GM12878 (cell line): ENCODE results near the gene MTA3. TPM values are rescaled to one million over a fixed set of nuclear protein-coding genes. Genes with fewer than 3 reads are reported as not detected.

ENCODE experiments used
- ATAC-seq: fragments of 200-7000 bp; cut with Tn5 transposase; 3 replicates; pipeline ENCODE4 v1.9.1; 2020; ENCODE audit warnings: mild to moderate bottlenecking, moderate library complexity
- BruUV-seq: library from RNA; stranded (reverse); fragments of 400-500 nt; replicated peaks from 2 replicates; lab custom pipeline; 2021; lab: Mats Ljungman, UMichigan
- CTCF ChIA-PET: fragments of 300-600 bp; sonication (Branson Sonifier 250); formaldehyde crosslinking; extraction: SDS; loops from one replicate; lab custom pipeline; 2021; ENCODE audit warnings: inconsistent platforms; lab: Yijun Ruan, JAX
- POLR2A ChIA-PET: fragments of 350-600 bp; formaldehyde crosslinking; extraction: SDS; loops from one replicate; lab custom pipeline; 2021; ENCODE audit warnings: inconsistent platforms; lab: Charles Lee
- RAD21 ChIA-PET: fragments of 300-600 bp; sonication (Branson Sonifier 250); formaldehyde crosslinking; loops from one replicate; lab custom pipeline; 2023; ENCODE audit warnings: antibody characterized with exemption; ENCODE audit not compliant: unreplicated experiment; lab: Charles Lee
- SMC1A ChIA-PET: fragments of 300-600 bp; sonication (Branson Sonifier 250); formaldehyde crosslinking; loops from one replicate; lab custom pipeline; 2023; ENCODE audit not compliant: unreplicated experiment, uncharacterized antibody; lab: Charles Lee
- DNase-seq: peaks from one replicate; pipeline ENCODE4 v3.0.0-alpha.2; 2011; ENCODE audit warnings: low read depth, low spot score
- FAIRE-seq: peaks from 3 replicates; lab custom pipeline; 2011; peaks lifted over from hg19 to GRCh38; lab: Jason Lieb, UNC
- H2AFZ ChIP-seq: 2 replicates; pipeline ENCODE4 v1.6.0; 2011; ENCODE audit warnings: low read depth, low read length, control low read depth; ENCODE audit not compliant: control insufficient read depth
- H3K27ac ChIP-seq: 2 replicates; pipeline ENCODE4 v1.5.1; 2011; ENCODE audit warnings: control low read depth; ENCODE audit not compliant: control insufficient read depth, insufficient read depth
- H3K27me3 ChIP-seq, 2 experiments: replicated peaks in 1 of 2; 2 replicates each; pipeline versions ENCODE4 v1.6.0 to v1.6.1; 2011; ENCODE audit warnings: low read length in 1 of 2; ENCODE audit not compliant: control insufficient read depth in 2 of 2, insufficient read depth in 2 of 2
- H3K36me3 ChIP-seq, 2 experiments: 2 replicates each; pipeline ENCODE4 v1.5.1; 2011; ENCODE audit warnings: low read length in 1 of 2; ENCODE audit not compliant: control insufficient read depth in 2 of 2, insufficient read depth in 2 of 2
- H3K4me1 ChIP-seq: 2 replicates; pipeline ENCODE4 v1.6.1; 2011; ENCODE audit warnings: mild to moderate bottlenecking, low read length, moderate library complexity, mixed read lengths; ENCODE audit not compliant: control insufficient read depth, insufficient read depth
- H3K4me2 ChIP-seq: 2 replicates; pipeline ENCODE4 v1.6.0; 2011; ENCODE audit warnings: control low read depth; ENCODE audit not compliant: control insufficient read depth, insufficient read depth
- H3K4me3 ChIP-seq: fragments of 200-600 bp; sonication (generic); 2 replicates; pipeline ENCODE4 v1.5.1; 2016
- H3K79me2 ChIP-seq: 2 replicates; pipeline ENCODE4 v1.6.0; 2011; ENCODE audit warnings: low read length; ENCODE audit not compliant: control insufficient read depth, insufficient read depth
- H3K9ac ChIP-seq: 2 replicates; pipeline ENCODE4 v1.8.0; 2011; ENCODE audit warnings: low read length, control low read depth, mixed read lengths; ENCODE audit not compliant: control insufficient read depth, insufficient read depth
- H3K9me3 ChIP-seq: replicated peaks from 3 replicates; pipeline ENCODE4 v1.5.1; 2011; ENCODE audit warnings: mild to moderate bottlenecking, low read length; ENCODE audit not compliant: control insufficient read depth, insufficient read depth
- H4K20me1 ChIP-seq: 2 replicates; pipeline ENCODE4 v1.6.0; 2011; ENCODE audit not compliant: control insufficient read depth, insufficient read depth
- HCFC1 ChIP-seq: fragments of 150-350 bp; IDR thresholded peaks from 2 replicates; pipeline ENCODE4 v1.6.1; 2014; ENCODE audit warnings: low read length
- IKZF2 ChIP-seq, 2 experiments: fragments of 450-650 bp; IDR thresholded peaks; 2 replicates each; pipeline ENCODE4 v1.6.1; 2017; ENCODE audit warnings: mild to moderate bottlenecking in 2 of 2, moderate library complexity in 2 of 2
- PML ChIP-seq: IDR thresholded peaks from 2 replicates; pipeline ENCODE4 v1.6.1; 2012; ENCODE audit warnings: low read length, inconsistent platforms
- TCF3 ChIP-seq: IDR thresholded peaks from 2 replicates; pipeline ENCODE4 v1.6.1; 2012; ENCODE audit warnings: low read depth, mild to moderate bottlenecking, low read length, borderline replicate concordance; ENCODE audit not compliant: insufficient read depth
- ZSCAN29 ChIP-seq: fragments of 450-650 bp; IDR thresholded peaks from 2 replicates; pipeline ENCODE4 v1.6.1; 2017; ENCODE audit warnings: mild to moderate bottlenecking, moderate library complexity
- WGBS: methylation state at CpG from one replicate; pipeline ENCODE4 v1.1.6; 2016; ENCODE audit warnings: low lambda C conversion rate; ENCODE audit not compliant: insufficient replicate concordance, insufficient coverage; ENCODE audit errors: missing lambda C conversion rate; 5-methylcytosine and 5-hydroxymethylcytosine counted together
- in situ Hi-C: fragments of 300-500 bp; cut with MboI; formaldehyde crosslinking; loops from 9 replicates; pipeline ENCODE4 v1.14.3; 2018; ENCODE audit warnings: mixed read lengths
- intact Hi-C: fragments of 100-400 bp; cut with micrococcal nuclease; formaldehyde crosslinking; loops from one replicate; pipeline ENCODE4 v1.14.2; 2022; ENCODE audit not compliant: unreplicated experiment
- polyA plus RNA-seq, 11 experiments: library from polyadenylated mRNA; depleted of rRNA in 4 of 11; unstranded in 6 of 11; stranded (reverse) in 5 of 11; fragments of >200 nt; fragmentation: Nextera tagmentation in 4 of 11; fragmentation: Illumina TruSeq in 1 of 11; extraction: Ambion mirVana in 4 of 11; extraction: Trizol in 1 of 11; gene quantifications; 1 replicate in 1 of 11; 2 replicates in 10 of 11; pipeline versions ENCODE4 v1.2.1 to v1.2.3, GENCODE V29; 2011 to 2016; ENCODE audit warnings: inconsistent platforms in 2 of 11, missing spikeins in 2 of 11, low read depth in 1 of 11
- total RNA-seq, 4 experiments: library from RNA; depleted of rRNA in 3 of 4; stranded (reverse); fragments of >200 nt in 3 of 4; fragmentation: Illumina TruSeq in 1 of 4; extraction: Trizol in 1 of 4; gene quantifications; 2 replicates each; pipeline versions ENCODE4 v1.2.1 to v1.2.3, GENCODE V29; 2013 to 2021
- TF ChIP-seq, protein P1 (sequence below): fragments of 450-650 bp; IDR thresholded peaks from 2 replicates; pipeline ENCODE4 v1.6.1; 2017; ENCODE audit warnings: mild to moderate bottlenecking, moderate library complexity
- TF ChIP-seq, protein P2 (sequence below): IDR thresholded peaks from 2 replicates; pipeline ENCODE4 v1.6.1; 2011; ENCODE audit warnings: borderline replicate concordance, low read depth, mild to moderate bottlenecking, moderate library complexity, mixed read lengths, low read length; ENCODE audit not compliant: insufficient read depth; ENCODE audit errors: extremely low read length
- TF ChIP-seq, protein P3 (sequence below), 3 experiments: IDR thresholded peaks in 2 of 3; conservative IDR thresholded peaks in 1 of 3; 2 replicates each; pipeline ENCODE4 v1.5.1; 2011; ENCODE audit warnings: low read depth in 3 of 3, low read length in 3 of 3, mild to moderate bottlenecking in 3 of 3, control low read depth in 2 of 3, moderate library complexity in 2 of 3, inconsistent platforms in 1 of 3, mixed read lengths in 1 of 3; ENCODE audit not compliant: control insufficient read depth in 2 of 3, insufficient read depth in 1 of 3; ENCODE audit errors: extremely low read depth in 1 of 3

MTA3 gene
- total and polyA plus RNA-seq, 10 of the 15 experiments (the other 5 are each of a cell fraction or from before 2014, with no cell fraction given): 17.6 to 45.5 (median 26.5) TPM

DNA sequence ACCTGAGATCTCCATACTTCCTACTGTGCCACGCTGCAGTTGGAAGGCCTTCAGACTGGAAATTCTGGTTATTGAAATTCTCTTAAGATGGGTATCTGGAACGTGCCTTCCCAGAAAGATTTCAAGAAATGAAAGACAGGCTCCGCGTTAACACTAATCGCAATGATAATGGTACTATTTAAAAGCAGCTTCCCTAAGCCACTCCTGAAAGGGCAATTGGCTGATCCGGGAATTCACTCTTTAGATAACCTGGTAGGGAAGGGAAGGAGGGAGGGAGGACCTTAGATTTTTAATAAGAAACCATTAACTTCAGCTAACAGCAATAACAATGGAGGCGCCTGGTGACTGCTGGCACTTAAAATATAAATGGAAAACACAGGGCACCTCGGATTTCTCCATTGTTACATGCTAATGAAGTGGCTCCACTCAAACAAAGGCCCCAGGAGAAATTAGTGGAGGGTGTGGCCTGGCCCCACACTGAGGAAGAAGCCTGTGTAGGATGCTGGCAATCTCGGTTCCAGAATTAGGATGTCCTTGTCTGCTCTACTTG lies 22.5 kb upstream of the MTA3 start:
- Histone ChIP-seq H3K27me3 (no peaks in the 10 kb centered on the region), H3K36me3 (no peaks in the 10 kb centered on the region), H4K20me1 (no peaks in the 10 kb centered on the region), H3K4me2 (no peak overlapping the region), H3K27ac (no peak overlapping the region), H3K4me1 (peaks cover 5% of the 10 kb centered on the region; the same call in 1 of the 2 replicates), H3K9ac (no peak overlapping the region), H3K9me3 (no peaks in the 10 kb centered on the region; the same call in 2 of the 3 replicates), H3K79me2 (no peaks in the 10 kb centered on the region), H2AFZ (no peak overlapping the region), H3K4me3 (no peak overlapping the region)
- 85% methylated on average over 9 of the region's 9 CpGs for WGBS
- ATAC-seq: no peak
- intact Hi-C loops (no loop called here), in situ Hi-C loops (no loop called here)
- CTCF ChIA-PET: interaction anchor here (2.1 kb wide), 1 partner anchor 119 kb away, joined by 8 read pairs; no protein-coding TSS in a partner anchor
- POLR2A ChIA-PET: no interaction called here
- no TSS peak for BruUV-seq
- DNase-seq: no peak
- SMC1A ChIA-PET: interaction anchor here (2.1 kb wide), 1 partner anchor 12 kb away, joined by 5 read pairs; no protein-coding TSS in a partner anchor
- RAD21 ChIA-PET: interaction anchor here (0.9 kb wide), 1 partner anchor 118 kb away, joined by 3 read pairs; no protein-coding TSS in a partner anchor
- no peak for TF ChIP-seq HCFC1
- TF ChIP-seq IKZF2 (IDR thresholded peaks at IDR 0.05): no peak
- no peak for FAIRE-seq

DNA sequence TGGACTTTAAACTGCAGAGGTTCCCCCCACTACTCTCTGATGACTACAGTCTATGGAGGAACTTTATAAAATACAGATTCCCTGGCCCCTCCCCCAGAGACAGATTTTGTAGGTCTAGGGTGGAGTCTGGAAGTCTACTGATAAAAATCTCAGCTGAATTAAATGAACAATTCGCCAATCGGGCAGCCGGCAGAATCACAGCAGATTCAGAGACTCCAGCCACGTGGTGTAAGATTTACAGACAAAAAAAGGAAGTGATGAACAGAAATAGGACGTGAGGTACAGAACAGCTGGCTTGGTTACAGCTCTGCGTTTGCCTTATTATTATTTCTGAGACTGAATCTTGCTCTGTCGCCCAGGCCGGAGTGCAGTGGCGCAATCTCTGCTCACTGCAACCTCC lies 21.4 kb upstream of the MTA3 start:
- ChIA-PET RAD21 (interaction anchor here (0.9 kb wide), 1 partner anchor 52 kb away, joined by 3 read pairs; no protein-coding TSS in a partner anchor), SMC1A (interaction anchor here (1.0 to 1.6 kb wide), 3 partner anchors 20 to 51 kb away, joined by 3 to 10 read pairs (median 4); no protein-coding TSS in a partner anchor), CTCF (interaction anchor here (0.9 to 2.0 kb wide), 2 partner anchors 11 to 20 kb away, joined by 4 to 8 read pairs; no protein-coding TSS in a partner anchor), POLR2A (interaction anchor here (0.5 kb wide), 1 partner anchor 148 kb away, joined by 4 read pairs; no protein-coding TSS in a partner anchor)
- Histone ChIP-seq H3K79me2 (no peaks in the 10 kb centered on the region), H3K9me3 (no peaks in the 10 kb centered on the region; the same call in 2 of the 3 replicates), H3K4me1 (peaks cover 5% of the 10 kb centered on the region; the same call in 1 of the 2 replicates), H3K4me2 (peak overlapping the region; percentile 59), H3K36me3 (no peaks in the 10 kb centered on the region), H3K27ac (no peak overlapping the region), H3K4me3 (no peak overlapping the region), H3K27me3 (no peaks in the 10 kb centered on the region), H2AFZ (peak overlapping the region; percentile 72), H3K9ac (no peak overlapping the region), H4K20me1 (no peaks in the 10 kb centered on the region)
- ATAC-seq (peak; percentile 74), DNase-seq (no peak), FAIRE-seq (no peak)
- WGBS: 6% methylated on average over 9 of the region's 9 CpGs
- intact Hi-C loops (no loop called here), in situ Hi-C loops (no loop called here)
- BruUV-seq: no TSS peak
- TF ChIP-seq, protein P1, sequence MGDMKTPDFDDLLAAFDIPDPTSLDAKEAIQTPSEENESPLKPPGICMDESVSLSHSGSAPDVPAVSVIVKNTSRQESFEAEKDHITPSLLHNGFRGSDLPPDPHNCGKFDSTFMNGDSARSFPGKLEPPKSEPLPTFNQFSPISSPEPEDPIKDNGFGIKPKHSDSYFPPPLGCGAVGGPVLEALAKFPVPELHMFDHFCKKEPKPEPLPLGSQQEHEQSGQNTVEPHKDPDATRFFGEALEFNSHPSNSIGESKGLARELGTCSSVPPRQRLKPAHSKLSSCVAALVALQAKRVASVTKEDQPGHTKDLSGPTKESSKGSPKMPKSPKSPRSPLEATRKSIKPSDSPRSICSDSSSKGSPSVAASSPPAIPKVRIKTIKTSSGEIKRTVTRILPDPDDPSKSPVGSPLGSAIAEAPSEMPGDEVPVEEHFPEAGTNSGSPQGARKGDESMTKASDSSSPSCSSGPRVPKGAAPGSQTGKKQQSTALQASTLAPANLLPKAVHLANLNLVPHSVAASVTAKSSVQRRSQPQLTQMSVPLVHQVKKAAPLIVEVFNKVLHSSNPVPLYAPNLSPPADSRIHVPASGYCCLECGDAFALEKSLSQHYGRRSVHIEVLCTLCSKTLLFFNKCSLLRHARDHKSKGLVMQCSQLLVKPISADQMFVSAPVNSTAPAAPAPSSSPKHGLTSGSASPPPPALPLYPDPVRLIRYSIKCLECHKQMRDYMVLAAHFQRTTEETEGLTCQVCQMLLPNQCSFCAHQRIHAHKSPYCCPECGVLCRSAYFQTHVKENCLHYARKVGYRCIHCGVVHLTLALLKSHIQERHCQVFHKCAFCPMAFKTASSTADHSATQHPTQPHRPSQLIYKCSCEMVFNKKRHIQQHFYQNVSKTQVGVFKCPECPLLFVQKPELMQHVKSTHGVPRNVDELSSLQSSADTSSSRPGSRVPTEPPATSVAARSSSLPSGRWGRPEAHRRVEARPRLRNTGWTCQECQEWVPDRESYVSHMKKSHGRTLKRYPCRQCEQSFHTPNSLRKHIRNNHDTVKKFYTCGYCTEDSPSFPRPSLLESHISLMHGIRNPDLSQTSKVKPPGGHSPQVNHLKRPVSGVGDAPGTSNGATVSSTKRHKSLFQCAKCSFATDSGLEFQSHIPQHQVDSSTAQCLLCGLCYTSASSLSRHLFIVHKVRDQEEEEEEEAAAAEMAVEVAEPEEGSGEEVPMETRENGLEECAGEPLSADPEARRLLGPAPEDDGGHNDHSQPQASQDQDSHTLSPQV: no peak
- TF ChIP-seq ZSCAN29 (no peak), PML (no peak), TCF3 (no peak)
- TF ChIP-seq, protein P2, sequence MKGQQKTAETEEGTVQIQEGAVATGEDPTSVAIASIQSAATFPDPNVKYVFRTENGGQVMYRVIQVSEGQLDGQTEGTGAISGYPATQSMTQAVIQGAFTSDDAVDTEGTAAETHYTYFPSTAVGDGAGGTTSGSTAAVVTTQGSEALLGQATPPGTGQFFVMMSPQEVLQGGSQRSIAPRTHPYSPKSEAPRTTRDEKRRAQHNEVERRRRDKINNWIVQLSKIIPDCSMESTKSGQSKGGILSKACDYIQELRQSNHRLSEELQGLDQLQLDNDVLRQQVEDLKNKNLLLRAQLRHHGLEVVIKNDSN: peak; percentile 25
- TF ChIP-seq, protein P3, sequence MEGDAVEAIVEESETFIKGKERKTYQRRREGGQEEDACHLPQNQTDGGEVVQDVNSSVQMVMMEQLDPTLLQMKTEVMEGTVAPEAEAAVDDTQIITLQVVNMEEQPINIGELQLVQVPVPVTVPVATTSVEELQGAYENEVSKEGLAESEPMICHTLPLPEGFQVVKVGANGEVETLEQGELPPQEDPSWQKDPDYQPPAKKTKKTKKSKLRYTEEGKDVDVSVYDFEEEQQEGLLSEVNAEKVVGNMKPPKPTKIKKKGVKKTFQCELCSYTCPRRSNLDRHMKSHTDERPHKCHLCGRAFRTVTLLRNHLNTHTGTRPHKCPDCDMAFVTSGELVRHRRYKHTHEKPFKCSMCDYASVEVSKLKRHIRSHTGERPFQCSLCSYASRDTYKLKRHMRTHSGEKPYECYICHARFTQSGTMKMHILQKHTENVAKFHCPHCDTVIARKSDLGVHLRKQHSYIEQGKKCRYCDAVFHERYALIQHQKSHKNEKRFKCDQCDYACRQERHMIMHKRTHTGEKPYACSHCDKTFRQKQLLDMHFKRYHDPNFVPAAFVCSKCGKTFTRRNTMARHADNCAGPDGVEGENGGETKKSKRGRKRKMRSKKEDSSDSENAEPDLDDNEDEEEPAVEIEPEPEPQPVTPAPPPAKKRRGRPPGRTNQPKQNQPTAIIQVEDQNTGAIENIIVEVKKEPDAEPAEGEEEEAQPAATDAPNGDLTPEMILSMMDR (IDR thresholded peaks at IDR 0.05 in 2 of 3, conservative IDR thresholded peaks at IDR 0.05 in 1 of 3; ENCODE audit: control insufficient read depth in 2 of 3, extremely low read depth in 1 of 3, insufficient read depth in 1 of 3, low read depth in 3 of 3, low read length in 3 of 3): no peak
